ENCODE results near the gene PRR18.

PRR18 gene

DNA sequence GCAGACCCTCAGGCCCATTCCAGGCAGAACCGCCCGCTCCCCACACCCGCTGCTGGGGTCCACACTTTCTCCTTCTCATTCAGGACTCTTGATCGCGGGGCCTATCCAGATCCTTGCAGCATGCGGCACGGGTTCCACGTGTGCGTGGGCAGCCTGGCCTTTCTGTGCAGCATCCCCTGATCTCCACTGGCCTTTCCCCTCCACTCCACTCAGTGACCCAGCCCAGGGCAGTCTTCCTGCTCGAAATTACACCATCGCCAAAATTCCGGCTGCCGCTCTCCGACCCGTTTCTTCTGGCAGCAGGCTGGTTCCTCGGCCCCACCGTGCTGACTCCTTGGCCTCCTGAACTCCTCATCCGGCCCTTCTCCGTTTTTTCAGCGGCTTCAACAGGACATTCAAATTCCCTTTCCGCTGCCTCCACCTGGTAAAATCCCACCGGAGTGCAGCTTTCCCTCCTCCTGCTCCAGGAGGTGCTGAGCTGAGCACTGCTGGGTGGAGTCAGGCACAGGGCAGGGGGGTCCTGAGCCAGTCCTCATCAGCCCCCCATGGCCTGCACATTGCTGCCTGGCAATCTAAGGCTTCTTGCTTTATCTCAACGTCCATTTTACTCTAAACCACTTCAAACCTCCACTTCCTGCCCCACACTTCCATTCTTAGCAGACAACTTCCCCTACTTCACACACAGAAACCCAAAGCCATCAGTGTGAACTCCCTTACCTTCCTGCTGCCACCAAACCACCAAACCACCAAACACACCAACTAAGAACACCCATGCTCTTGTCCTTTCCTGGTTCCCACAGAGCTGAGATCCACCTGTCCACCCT lies 25.2 kb upstream of the PRR18 start:
- no peak for DNase-seq (ENCODE audit: low spot score)

DNA sequence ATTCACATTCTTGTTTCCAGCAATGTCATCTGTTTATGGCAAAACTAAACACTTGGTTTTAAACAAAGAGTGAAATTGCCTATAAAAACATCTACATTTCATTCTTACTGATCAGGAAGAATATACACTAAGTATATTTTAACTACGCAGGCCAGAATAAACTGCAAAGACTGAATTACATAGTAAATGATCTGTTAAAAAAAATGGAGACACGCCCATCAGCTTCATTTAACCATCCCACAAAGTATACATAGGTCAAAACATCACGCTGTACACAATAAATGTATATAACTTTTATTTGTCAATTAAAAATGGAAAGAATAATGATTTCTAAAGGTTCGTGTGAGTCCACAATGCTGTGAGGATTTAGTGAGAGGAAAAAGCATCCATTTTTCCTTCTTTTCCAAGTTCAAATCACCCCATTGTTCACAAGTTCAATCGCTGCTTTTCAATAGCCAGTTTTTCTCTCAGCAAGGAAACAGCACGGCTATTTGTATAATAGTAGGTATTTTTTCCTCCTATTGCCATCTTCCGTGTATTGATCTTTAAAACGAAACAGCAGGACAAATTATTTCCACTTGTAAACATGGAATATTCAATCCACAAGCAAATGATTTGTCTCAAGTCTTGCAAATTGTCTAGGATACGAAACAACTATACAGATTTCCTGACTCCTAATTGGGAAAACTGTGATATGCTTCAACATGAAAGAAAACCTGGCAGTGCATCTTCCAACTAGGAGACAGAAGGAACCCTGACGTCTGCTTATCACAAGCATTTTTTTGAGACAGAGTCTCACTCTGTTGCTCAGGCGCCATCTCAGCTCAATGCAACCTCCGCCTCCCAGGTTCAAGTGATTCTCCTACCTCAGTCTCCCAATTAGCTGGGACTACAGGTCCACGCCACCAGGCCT lies 23.6 kb upstream of the PRR18 start:
- no peak for DNase-seq (ENCODE audit: low spot score)

DNA sequence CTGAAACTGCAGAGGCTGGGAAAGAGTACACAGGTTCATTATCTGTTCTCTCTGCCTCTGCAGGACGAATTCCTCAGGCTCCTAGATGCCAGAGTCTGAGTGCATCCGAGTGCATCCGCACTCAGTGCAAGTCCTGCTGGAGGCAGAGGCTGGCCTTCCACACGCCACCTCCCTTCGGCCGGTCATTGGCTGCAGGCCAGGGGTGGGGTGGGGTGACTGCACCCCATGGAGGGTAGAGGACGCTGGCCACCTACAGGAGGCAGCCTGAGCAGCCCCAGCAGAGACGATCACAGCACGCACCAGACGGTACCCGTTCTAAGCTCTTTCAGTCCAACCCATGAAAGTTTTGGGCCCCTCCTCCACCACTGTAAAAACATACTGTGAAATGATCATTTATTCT lies 22.4 kb upstream of the PRR18 start:
- DNase-seq (ENCODE audit: low spot score) = peak; percentile 17

DNA sequence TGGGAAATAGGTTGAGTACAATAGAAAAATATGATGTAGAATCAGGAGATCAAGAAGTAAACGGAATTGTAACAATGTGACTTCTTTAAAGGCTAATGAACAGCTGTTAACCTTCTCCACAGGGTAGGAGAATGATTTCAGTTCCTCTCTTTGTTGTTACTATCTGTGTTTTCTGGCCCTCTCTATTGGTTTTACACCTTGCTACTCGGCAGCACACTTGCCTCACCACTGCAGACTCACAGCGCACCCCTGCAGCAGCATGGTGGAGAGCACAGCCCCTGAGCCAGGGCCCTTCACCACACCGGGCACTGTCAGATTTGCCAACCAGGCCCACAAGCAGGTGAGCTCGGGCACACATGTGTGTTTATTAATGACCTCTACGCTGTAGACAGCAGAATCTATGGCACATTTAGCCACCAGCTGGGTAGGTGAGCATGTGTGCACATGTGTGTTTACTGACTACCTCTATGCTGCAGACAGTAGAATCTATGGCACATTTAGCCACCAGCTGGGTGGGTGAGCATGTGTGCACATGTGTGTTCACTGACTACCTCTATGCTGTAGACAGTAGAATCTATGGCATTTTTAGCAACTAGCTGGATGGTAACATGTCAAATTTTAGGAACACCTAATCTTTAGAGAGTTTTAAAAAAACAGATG lies 17.3 kb upstream of the PRR18 start:
- DNase-seq (ENCODE audit: low spot score) = no peak

DNA sequence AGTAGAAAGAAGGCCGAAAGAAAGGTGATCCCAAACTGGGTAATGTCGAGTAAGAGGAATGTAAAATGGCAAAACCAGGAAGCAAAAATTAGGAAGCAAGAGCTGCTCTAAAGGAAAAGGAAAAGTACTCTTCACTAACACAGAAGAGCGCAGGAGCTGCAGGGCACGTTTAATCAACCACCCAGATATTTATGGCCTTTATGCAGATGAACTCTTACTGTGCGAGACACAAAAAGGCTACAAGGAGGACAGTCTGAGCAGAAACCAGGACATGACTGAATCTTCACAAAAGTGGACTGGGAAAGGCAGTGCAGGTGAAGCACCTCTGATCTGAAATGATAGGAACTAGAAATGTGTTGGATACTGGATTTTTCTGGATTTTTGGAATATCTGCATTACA lies 15.2 kb upstream of the PRR18 start:
- no peak for DNase-seq (ENCODE audit: low spot score)

DNA sequence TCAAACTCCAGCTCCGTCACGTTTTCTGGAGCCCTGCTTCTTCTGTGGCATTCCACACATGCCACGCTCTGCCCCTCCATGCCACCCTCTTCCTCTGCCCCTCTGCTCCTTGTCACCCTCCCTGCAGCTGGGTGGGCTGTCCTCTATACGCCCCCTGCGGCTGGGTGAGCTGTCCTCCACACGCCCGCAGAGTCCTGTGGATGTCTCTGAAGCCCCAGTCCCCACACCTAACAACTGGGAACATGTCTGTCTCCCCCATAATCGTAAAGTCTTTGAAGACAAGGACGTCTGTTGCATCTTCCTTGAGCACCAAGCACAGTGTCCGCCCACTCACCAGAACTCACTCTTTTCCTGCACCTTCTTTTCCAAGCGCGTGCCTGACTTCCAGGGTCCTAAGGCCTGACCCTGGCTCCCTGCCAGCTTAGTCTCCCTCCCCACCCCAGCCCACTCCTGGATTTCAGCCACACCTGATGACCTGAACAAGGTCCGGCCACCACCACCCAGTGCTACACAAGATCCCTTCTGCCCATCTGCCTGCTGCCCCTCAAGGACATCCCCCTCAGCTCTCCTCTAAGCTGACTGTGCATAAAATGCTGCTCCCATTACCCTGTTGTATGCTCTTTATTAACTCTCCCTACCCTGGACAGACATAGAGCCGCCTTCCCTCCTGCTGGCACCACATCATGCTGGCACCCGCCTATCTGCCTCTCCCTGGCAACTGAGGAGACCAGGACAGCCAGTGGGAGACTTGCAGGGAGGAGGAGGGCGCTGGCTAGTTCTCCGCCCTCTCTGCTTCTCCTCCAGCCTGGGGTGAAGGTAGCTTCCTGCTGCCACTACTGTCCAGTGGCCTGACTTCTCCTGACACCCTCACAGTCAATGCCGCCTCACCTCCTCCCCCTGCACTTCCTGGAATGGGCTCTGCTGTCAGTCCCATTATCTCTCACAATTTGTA lies 10.7 kb upstream of the PRR18 start:
- DNase-seq (ENCODE audit: low spot score) = no peak

DNA sequence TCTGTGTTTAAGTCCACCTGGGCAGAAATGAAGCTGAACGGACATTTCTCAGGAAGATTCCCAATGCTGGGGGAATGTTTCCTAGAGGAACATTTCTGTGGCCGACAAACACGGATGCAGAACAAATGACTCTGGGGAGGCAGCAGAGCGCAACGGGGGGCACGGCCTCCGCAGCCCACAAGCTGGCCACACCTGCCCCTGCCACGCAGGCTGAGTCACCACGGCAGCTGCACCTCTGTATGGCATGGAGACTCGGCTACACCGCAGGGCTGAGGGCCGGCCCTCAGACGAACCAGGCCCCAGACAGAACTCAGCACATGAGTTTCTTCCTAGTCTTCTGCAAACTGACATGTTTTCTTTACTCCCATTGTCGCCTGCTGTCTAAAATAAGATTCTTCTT lies 10.0 kb upstream of the PRR18 start:
- no peak for DNase-seq (ENCODE audit: low spot score)

DNA sequence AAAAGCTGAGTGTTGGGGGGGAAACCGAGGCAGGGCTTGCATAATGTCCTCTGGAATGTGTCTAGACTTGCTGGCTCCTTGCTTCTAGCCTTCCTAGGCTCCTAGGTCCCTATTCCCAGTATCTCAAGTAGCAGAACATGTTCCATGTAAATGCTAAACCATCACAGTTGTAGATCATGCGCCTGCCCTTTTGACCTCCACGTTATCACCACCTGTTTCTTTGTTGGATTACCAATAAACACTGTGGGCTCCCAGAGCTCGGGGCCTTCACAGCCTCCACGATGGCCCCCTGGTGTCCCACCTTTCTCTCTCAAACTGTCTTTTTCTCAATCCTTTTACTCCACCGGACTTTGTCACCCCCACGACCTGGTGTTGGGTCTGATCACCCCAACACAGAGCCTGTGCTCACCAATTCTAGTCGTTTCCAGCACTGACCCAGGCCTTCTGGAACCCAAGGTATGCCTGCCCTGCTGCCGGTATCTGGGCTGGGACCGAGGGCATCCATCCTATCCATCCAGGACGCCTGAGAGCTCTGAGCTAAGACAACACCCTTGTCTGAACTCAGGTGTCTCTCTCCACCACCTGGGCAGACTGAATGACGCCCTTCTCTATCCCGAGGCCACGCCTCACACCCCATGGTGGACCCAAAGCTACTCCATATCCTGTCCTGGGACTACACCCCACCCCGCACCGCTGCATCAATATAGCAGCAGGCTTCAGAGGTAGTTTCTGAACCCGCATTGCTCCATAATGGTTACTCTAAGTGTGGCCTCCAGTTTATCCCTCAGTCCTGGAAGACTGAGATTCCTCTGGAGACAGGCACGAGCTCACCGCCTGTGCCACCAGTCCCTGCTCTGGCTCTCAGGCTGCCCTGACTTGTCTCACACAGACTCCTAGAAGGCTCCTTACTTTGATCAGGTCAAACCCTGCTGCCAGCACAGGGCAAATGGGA lies 9.3 kb upstream of the PRR18 start:
- DNase-seq (ENCODE audit: low spot score) = no peak

DNA sequence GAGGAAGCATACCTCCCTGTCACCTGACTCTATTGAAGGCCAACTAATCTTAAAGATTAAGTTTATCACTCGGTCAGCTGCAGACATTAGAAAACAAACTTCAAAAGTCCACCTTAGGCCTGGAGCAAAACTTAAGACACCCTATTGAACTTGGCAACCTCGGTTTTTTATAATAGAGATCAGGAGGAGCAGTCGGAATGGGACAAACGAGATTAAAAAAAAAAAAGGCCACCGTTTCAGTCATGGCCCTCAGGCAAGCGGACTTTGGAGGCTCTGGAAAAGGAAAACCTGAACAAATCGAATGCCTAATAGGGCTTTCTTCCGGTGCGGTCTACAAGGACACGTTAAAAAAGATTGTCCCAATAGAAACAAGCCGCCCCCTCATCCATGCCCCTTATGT lies 7.2 kb upstream of the PRR18 start:
- no peak for DNase-seq (ENCODE audit: low spot score)

DNA sequence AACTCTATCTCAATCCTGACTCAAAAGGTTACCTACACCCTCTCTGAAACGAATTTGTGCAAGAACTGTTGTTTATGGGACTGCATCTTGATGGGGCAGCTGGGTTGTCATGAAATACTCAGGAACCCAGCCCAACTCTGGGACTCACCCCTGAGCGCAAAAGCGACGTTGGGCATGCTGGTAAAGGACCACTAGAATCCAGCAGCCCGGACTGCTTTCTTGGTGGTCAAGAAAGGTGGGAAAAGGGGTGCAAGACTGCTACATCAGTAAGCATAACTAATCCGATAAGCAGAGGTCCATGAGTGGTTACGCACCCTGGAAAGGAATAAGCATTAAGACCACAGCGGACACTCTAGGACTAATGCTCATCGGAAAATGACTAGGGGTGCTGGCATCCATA lies 6.3 kb upstream of the PRR18 start:
- no peak for DNase-seq (ENCODE audit: low spot score)

DNA sequence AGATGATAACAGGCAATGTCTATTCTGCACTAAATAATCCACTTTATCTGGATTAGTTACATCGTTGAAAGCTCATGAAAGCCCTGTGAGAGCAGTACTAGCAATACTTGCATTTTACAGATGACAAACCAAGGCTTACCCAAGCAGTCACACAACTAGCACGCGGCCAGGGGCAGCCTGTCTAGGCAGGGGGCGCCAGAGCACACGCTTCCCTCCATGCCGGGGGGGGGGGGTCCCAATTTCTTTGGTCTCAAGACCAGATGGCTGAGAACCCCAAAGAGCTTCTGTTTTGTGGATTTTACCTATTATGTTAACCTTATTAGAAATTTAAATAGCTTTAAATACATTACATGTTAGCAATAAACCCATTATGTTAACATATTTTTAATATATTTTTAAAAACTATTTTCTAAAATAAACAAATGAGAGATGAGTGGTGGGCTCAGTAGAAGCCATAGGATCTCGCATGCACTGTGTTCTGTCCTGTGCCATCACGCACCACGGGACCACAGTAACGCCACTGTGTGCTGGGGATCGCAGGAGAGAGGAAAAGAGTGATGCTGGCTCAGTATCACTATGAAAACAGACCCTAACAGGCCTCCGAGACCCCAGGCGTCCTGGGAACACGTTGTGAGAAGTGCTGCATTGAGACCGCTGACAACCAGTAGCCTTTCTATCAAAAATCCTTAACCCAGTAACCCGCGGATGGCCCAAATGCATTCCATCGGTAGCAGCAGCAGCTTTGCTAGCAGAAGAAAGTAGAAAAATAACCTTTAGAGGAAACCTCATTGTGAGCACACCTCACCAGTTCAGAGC lies 5.3 kb upstream of the PRR18 start:
- DNase-seq (ENCODE audit: low spot score) = peak; percentile 21

DNA sequence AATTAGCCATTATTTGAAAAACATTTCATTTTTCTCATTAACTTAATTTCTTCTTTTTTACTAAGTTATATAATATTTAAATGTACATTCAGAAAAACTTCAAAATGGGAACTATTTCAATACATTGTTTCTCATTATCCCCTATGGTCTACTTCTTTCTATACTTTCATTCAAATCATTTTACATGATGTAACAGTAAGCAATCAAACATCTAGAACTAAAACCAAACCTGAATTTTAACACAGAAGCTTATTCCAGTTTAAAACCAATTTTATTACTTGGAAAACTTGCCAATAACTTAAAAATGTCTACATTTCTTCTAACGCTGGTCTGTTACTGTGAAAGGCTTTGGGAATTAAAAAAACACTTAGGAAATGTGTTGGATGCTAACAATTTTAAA lies 4.6 kb upstream of the PRR18 start:
- no peak for DNase-seq (ENCODE audit: low spot score)

DNA sequence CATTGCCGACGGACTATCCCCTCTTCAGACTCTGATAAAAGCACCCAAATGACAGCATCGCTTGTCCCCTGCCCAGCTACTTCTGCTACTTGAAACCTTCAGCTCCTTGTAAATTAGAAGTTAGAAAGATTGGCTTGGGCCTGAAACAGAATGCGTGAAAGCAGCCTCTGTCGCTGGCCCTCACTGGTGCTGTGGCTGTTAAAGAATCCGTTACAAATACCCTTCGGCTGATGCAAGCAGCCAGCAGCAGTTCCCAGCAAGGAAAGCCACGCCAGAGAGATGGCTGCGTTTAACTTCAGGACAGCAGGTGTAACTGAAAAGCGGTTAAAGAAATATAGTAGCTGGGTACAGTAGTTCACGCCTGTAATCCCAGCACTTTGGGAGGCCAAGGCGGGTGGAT lies 2.4 kb upstream of the PRR18 start:
- DNase-seq (ENCODE audit: low spot score) = no peak

DNA sequence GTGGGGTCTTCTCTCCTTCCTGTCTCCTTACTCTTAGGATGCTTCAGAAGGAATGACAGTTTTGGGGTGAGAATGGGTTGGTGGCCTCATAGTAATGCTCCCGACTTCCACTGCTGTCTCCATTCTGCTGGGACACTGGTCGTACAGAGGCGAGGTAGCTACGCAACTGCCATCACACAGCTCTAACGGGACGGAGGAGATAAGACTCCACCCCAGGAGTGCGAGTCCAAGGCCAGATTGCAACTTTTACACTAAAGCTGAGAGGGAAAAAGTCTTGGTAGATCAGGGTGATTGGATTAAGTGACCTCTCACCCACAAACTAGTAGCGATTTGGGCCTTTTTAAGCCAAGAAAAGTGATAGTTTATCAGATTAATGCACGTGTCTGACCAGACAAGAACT lies 1.8 kb upstream of the PRR18 start:
- no peak for DNase-seq (ENCODE audit: low spot score)

DNA sequence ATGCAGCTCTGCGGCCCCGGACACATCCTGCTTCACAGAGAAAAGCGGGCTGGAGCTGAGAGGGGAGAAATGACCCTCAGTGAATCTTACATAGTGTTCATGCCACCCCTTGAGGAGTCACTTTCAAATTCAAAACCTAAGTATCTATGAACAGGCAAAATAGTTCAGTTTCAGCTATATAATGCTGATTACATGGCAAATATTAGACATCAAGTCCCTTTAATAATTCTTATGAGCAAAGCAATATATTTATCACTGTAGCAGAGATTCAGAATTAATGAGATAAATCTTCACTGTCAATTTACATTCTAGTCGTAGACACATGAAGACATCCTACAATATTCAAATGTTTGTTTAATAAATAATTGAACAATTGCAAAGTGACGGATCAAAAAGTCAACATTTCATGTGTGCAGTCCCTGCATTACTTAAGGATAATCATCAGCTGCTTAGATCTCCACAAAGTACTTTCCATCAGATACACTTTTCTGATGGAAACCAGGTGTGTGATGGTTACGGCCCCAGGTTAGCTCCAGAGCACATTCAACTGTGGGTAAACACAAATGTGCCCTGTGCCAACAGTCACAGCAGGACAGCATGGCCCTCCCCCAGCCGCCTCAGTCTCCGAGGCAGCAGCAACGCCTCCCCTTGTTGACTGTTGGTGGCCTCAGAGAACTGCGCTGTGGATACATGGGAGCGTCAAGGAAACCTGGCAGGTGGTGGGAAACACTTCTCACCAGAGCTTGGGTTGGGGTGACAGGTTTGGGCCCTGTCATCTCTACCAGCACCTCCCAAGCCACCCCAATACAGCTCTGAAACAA lies 787 bp upstream of the PRR18 start:
- DNase-seq (ENCODE audit: low spot score) = no peak

DNA sequence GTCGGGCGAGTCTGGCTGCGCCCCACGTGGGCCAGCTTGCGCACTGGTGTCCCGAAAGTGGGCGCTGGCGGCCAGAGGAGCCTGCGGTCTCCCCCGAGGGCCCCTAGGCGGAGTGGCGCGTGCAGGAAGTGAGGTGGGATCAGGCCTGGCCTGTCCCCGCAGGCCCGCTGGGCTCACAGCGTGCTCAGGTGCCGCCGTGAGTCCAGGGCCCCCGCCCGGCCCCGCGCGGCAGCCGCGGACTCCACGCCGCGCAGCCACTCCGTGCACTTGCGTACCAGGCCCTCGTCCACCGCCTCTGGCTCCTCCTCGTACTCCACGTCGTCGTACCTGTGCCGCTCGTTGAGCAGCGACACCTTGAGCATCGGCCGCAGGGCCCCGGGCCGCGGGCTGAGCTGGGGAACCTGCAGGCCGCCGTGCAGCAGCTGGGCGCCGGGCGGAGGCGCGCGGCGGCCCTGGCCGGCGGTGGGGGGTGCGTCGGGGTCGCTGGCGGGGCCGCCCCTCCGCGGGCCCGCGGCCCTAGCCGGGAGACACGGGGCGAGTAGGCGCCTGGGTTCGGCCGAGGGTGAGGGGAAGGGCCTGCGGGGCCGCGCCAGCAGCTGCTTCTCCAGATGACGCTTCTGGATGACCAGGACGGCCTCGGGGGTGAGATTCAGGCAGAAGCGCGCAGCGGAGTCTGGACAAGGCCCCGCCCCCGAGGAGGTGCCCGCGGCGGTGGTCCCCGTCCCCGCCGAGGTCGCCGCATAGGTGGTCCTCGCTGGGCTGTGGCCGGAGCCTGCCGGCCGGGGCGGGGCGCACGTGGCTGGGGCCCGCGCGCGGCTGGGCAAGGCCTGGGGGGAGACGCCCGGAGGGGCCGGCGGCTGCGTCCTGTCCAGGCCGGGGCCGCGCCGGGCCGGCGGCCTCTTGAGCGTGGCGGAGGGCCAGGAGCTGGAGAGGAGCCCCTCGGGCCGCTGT lies 835 bp downstream of the PRR18 start:
- DNase-seq (ENCODE audit: low spot score) = no peak

DNA sequence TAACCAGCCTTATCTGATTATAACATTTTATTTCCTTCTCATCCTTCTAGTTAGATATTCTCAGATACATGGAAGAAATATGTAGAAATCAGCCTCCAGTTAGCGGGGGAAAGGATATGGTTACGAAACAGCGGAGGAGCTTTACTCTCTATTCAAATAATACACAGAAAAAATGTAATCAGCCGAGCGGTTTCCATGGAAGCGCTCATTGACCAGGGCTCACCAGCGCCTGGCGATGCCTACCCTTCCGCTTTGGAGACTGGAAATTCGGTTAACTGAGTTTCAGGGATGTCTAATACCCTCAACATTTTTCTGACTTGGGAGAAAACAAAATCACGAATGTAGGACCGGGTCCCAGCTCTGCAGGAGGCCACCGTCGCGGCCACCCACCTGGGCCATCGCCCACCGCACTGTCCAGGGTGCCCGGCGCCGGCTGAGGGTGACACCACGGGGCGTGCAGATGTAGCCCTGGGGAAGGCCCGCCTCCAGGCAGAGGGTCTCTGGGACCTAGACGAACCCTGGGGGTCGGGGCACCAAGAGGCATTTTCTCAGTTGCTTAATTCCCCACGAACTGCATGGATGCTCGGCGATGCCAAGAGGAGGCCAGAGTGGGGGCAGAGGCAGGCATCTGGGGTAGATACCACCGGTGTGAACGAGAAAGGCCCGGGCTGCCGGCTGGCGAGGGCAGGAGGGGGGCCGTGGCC lies 1.7 kb downstream of the PRR18 start:
- DNase-seq (ENCODE audit: low spot score) = no peak
